GM04504 (cell line): ENCODE results near the gene UMOD.
A peak's percentile ranks its signal among the peaks of the same experiment; 100 is the strongest.

Experiments
- DNase-seq: peaks from one replicate; pipeline ENCODE4 v3.0.0-alpha.2; 2012; ENCODE audit warnings: low read depth

The UMOD gene

GRCh38 chr16:20352615-20353014 lies at the start of gene UMOD:
UMOD (minus strand) TSS chr16:20352715; CDS start chr16:20350737, 1,978 bp downstream.
- DNase-seq = no peak

GRCh38 chr16:20401475-20402016 lies 49.0 kb upstream of the UMOD start:
- no peak for DNase-seq

- DNase-seq = no peak
These were observed 48.6 kb upstream of the UMOD start for GRCh38 chr16:20401066-20401465.

GRCh38 chr16:20399185-20399584 lies 46.7 kb upstream of the UMOD start:
- no peak for DNase-seq

- no peak for DNase-seq
These were observed 46.1 kb upstream of the UMOD start for GRCh38 chr16:20398603-20399002.

GRCh38 chr16:20397468-20398074 lies 45.1 kb upstream of the UMOD start:
- DNase-seq = no peak

GRCh38 chr16:20396846-20397467 lies 44.4 kb upstream of the UMOD start:
- no peak for DNase-seq

GRCh38 chr16:20395946-20396345 lies 43.4 kb upstream of the UMOD start:
- DNase-seq = no peak

GRCh38 chr16:20393801-20394577 lies 41.5 kb upstream of the UMOD start:
- no peak for DNase-seq

GRCh38 chr16:20391045-20391444 lies 38.5 kb upstream of the UMOD start:
- DNase-seq = no peak

GRCh38 chr16:20388854-20389253 lies 36.3 kb upstream of the UMOD start:
- no peak for DNase-seq

GRCh38 chr16:20387978-20388377 lies 35.5 kb upstream of the UMOD start:
- no peak for DNase-seq

GRCh38 chr16:20385844-20386832 lies 33.6 kb upstream of the UMOD start:
- peak; percentile 12 for DNase-seq

- peak; percentile 12 for DNase-seq
These were observed 30.9 kb upstream of the UMOD start for GRCh38 chr16:20383106-20384029.

- DNase-seq = no peak
These were observed 29.9 kb upstream of the UMOD start for GRCh38 chr16:20382202-20382948.

GRCh38 chr16:20380782-20381181 lies 28.3 kb upstream of the UMOD start:
- no peak for DNase-seq

GRCh38 chr16:20377181-20377580 lies 24.7 kb upstream of the UMOD start:
- no peak for DNase-seq

- DNase-seq = no peak
These were observed 20.2 kb upstream of the UMOD start for GRCh38 chr16:20372701-20373100.

GRCh38 chr16:20369452-20370054 lies 17.0 kb upstream of the UMOD start:
- no peak for DNase-seq
